ENCODE results near the gene LAMA1. TPM values are rescaled to one million over a fixed set of nuclear protein-coding genes. Genes with fewer than 3 reads are reported as not detected.
A peak's percentile ranks its signal among the peaks of the same experiment; 100 is the strongest.

LAMA1 gene
- total RNA-seq, 1 experiment from 2014 or later, result 28.8 TPM

GRCh38 chr18:7065736-7066135 is 51.9 kb downstream of the LAMA1 start:
- Histone ChIP-seq H2AFZ (ENCODE audit: low read length) (no peak overlapping the region), H4K20me1 (ENCODE audit: control insufficient read depth, insufficient read depth, insufficient read length) (no peaks in the 10 kb centered on the region), H3K79me1 (ENCODE audit: insufficient read depth, low read depth, low read length, poor library complexity, severe bottlenecking) (no peaks in the 10 kb centered on the region), H3K4me1 (ENCODE audit: insufficient read depth, low read length) (no peaks in the 10 kb centered on the region), H2BK12ac (ENCODE audit: insufficient read length, low read depth, low read length) (no peak overlapping the region), H3K27ac (ENCODE audit: insufficient read length, low read depth, low read length) (no peak overlapping the region), H3T11ph (ENCODE audit: low read length) (no peak overlapping the region), H3K23ac (ENCODE audit: insufficient read length, low read depth, low read length) (no peak overlapping the region), H2AK5ac (ENCODE audit: insufficient read length, low read length) (no peak overlapping the region), H4K91ac (ENCODE audit: insufficient read length, low read depth, low read length) (no peak overlapping the region), H3K23me2 (ENCODE audit: insufficient read length, low read depth, low read length, poor library complexity, severe bottlenecking) (no peaks in the 10 kb centered on the region), H3K9me3 (ENCODE audit: control insufficient read depth, low read depth, low read length) (no peaks in the 10 kb centered on the region), H2BK120ac (ENCODE audit: low read depth, low read length, poor library complexity, severe bottlenecking) (no peak overlapping the region), H2BK20ac (ENCODE audit: low read depth, low read length, poor library complexity, severe bottlenecking) (no peak overlapping the region), H3K14ac (ENCODE audit: insufficient read depth, low read length) (no peak overlapping the region), H3K27me3 (ENCODE audit: insufficient read depth, low read length) (no peaks in the 10 kb centered on the region), H3K4me2 (ENCODE audit: insufficient read depth, insufficient read length, low read length) (no peak overlapping the region), H2BK5ac (ENCODE audit: insufficient read length, low read length) (no peak overlapping the region), H3K18ac (ENCODE audit: insufficient read length, low read depth, low read length) (no peak overlapping the region), H2BK15ac (ENCODE audit: low read depth, low read length) (no peak overlapping the region), H4K5ac (ENCODE audit: insufficient read length, low read depth, low read length) (no peak overlapping the region), H3K56ac (ENCODE audit: insufficient read length, low read depth, low read length) (no peak overlapping the region), H4K8ac (replicated peaks; ENCODE audit: insufficient read length, low read depth, low read length) (no peak overlapping the region), H3K4ac (ENCODE audit: low read depth, low read length) (no peak overlapping the region), H3K9ac (ENCODE audit: extremely low read depth, insufficient read length, low read length) (no peak overlapping the region), H3K79me2 (ENCODE audit: insufficient read depth, low read length) (no peaks in the 10 kb centered on the region)
- H3K27me3 Mint-ChIP-seq (ENCODE audit: low read depth), result no peaks in the 10 kb centered on the region
- H3K4me1 Mint-ChIP-seq, result peaks cover 6 to 16% of the 10 kb centered on the region in 2 experiments; a peak in 2 of 4 replicates
- TF ChIP-seq, protein P1, sequence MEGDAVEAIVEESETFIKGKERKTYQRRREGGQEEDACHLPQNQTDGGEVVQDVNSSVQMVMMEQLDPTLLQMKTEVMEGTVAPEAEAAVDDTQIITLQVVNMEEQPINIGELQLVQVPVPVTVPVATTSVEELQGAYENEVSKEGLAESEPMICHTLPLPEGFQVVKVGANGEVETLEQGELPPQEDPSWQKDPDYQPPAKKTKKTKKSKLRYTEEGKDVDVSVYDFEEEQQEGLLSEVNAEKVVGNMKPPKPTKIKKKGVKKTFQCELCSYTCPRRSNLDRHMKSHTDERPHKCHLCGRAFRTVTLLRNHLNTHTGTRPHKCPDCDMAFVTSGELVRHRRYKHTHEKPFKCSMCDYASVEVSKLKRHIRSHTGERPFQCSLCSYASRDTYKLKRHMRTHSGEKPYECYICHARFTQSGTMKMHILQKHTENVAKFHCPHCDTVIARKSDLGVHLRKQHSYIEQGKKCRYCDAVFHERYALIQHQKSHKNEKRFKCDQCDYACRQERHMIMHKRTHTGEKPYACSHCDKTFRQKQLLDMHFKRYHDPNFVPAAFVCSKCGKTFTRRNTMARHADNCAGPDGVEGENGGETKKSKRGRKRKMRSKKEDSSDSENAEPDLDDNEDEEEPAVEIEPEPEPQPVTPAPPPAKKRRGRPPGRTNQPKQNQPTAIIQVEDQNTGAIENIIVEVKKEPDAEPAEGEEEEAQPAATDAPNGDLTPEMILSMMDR (conservative IDR thresholded peaks at IDR 0.05), result no peak
- H3K27ac Mint-ChIP-seq, result 0 out of 7 replicates have a peak overlapping the region, but pooled peaks of 1 of the 3 experiments have one; percentile 21
- no peak for DNase-seq
- H3K4me3 Mint-ChIP-seq, result no peak overlapping the region
- H3K36me3 Mint-ChIP-seq (ENCODE audit: insufficient read depth in 1 of 3, low read depth in 3 of 3), result peaks cover 0 to 5% (median 0%) of the 10 kb centered on the region in 3 experiments; a peak in 4 of 7 replicates
- no peaks in the 10 kb centered on the region for H3K9me3 Mint-ChIP-seq
- no CpG with 5 or more reads among the region's 5 CpGs for WGBS (ENCODE audit: extremely low coverage, insufficient read length, low lambda C conversion rate)
